HG03064 (cell line): ENCODE results near the gene SPATA2L.
A peak's percentile ranks its signal among the peaks of the same experiment; 100 is the strongest.

ENCODE experiments used
- ATAC-seq: cut with Tn5 transposase; IDR thresholded peaks from one replicate; pipeline ENCODE4 v1.9.1; 2021; ENCODE audit warnings: low read depth; ENCODE audit not compliant: unreplicated experiment

SPATA2L gene

DNA sequence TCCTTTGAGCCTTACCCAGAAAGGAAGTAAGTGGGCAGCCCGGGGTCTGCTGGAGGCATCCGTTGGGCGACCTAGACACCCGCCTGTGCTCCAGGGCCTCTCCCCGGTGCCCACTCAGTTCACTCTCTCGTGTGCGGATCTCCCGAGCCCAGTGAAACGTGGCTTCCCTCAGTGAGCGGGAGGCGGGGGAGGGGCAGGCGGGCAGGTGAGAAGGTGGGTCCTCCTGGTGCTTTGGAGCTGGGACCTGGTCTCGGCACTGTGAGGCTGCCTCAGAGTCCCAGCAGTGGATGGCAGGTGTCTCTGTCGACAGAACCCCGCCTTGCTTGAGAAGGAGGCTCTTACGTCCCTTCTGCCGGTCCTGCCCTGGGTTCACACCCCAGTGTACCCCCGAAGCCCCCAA, 27.8 kb upstream of the SPATA2L start:
- ATAC-seq: no peak

DNA sequence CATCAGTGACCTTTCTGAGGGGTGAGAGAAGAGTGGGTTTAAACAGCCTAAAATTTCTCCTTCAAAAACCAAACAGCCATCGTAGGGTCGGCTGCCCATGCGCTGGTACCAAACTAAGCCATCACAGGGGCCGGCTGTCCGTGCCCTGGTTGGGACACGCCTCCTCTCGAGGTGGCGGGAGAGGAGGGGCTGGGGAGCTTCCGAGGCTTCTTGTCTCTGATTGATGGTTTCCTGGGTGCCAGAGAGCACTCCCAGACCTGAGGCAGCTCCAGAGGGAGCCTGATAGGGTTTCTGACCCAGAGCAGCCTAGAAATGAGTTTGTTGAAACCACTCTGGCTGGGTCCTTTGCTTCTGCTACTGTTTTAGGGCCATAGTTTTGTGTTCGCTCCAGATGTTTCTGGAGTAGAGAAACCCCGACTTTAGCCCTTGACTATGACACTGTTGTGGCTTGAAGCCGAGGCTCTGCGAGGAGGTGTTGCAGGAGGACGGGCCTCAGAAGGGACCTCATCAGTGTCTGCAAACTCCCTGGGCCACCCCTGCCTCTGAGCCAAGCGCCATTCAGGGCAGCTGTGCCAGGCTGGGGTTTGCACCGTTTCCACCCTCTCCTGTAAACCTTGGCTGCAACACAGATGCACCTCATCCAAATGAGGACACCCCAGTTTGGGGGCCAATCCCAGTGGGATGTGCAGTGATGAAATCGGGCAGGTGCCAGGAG, 26.1 kb upstream of the SPATA2L start:
- no peak for ATAC-seq

DNA sequence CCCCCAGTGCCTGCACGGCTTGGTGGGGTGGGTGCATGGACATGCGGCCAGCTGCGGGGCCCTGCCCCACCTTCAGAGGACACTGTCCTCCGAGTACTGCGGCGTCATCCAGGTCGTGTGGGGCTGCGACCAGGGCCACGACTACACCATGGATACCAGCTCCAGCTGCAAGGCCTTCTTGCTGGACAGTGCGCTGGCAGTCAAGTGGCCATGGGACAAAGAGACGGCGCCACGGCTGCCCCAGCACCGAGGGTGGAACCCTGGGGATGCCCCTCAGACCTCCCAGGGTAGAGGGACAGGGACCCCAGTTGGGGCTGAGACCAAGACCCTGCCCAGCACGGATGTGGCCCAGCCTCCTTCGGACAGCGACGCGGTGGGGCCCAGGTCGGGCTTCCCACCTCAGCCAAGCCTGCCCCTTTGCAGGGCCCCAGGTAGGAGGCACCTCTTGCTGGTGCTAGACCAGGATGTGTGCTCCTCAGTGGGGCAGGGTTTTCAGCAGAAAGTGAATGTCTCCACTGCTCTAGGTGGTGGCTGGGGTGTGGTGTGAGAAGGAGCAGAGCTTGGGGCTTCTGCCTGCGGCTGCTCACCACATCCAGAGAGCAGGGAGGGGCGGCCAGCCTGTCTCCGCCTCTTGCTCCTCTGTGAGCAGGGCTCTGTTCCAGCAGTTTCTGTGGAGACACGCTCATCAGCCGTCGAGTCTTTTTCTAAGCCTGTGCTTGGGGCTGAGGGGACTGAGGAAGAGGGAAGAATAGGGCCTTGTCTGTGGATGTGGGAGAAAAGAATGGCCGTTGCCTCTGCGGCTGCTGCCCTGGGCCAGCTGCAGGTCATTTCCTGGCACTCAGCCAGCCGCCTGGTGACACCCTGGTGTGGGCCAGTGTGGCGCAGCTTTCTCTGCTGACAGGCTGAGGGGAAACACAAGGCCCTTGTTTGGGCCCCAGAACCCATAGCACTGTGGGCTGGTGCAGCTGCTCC, 22.1 kb upstream of the SPATA2L start:
- no peak for ATAC-seq

DNA sequence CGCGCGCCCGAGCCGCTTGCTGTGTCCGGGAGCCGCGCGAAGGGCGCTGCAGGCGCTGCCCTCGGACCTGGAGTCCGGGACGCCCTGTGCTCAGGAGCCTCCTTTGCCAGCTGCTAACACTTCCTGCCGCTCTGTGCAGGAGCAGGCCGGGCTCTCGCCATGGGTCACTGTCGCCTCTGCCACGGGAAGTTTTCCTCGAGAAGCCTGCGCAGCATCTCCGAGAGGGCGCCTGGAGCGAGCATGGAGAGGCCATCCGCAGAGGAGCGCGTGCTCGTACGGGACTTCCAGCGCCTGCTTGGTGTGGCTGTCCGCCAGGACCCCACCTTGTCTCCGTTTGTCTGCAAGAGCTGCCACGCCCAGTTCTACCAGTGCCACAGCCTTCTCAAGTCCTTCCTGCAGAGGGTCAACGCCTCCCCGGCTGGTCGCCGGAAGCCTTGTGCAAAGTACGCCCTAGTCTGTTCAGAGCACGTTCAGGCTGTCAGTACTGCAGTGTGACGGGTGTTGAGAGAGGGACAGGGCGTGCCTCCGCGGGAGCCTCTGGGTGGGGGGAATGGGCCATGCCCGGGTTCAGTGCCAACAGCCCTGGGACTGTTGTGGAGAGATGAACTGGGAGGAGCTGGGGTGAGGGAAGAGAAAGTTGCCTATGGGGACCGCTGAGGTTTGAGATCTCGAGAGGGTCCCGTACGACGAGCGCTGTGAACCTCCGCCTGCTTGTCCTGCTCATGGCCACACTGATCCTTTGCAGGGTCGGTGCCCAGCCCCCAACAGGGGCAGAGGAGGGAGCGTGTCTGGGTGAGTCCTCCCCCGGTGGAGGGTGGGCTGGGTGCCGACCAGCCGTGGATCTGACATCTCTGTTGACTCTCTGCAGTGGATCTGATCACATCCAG, 21.1 kb upstream of the SPATA2L start:
- ATAC-seq: peak; percentile 9

DNA sequence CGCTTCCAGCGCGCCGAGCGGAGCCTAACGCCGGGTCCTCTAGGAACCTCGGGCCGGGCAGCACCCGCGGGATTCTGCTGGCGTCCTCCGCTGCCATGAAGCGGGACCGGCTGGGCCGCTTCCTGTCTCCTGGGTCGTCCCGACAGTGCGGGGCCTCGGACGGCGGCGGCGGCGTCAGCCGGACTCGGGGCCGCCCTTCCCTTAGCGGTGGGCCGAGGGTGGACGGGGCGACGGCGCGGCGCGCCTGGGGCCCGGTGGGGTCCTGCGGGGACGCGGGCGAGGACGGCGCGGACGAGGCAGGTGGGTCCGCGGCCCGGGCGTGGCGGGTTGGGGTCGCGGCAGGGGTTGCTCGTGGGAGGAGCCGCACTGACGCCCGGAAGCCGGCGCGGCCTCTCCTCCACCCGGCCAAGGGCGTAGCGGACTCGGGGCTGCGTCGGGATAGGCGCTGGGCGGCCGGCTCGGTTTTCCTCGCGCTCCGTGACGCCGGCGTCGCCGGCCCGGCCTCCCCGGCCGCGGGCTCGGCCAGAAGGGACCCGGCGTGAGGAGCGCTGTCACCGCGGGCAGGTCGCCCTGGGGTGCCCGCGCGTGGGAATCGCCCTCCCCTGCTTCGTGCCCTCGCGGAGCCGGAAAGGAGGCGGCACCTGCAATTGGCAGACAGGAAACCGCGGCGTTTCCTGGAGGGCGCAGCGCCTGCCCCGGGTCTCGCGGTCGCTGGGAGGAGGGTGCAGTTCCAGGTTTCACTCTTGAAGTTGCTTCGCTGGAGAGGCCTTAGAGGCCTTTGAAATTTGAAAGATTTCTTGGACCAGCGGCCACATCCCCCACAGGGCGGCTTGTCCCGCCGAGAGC, 20.3 kb upstream of the SPATA2L start:
- peak; percentile 22 for ATAC-seq

DNA sequence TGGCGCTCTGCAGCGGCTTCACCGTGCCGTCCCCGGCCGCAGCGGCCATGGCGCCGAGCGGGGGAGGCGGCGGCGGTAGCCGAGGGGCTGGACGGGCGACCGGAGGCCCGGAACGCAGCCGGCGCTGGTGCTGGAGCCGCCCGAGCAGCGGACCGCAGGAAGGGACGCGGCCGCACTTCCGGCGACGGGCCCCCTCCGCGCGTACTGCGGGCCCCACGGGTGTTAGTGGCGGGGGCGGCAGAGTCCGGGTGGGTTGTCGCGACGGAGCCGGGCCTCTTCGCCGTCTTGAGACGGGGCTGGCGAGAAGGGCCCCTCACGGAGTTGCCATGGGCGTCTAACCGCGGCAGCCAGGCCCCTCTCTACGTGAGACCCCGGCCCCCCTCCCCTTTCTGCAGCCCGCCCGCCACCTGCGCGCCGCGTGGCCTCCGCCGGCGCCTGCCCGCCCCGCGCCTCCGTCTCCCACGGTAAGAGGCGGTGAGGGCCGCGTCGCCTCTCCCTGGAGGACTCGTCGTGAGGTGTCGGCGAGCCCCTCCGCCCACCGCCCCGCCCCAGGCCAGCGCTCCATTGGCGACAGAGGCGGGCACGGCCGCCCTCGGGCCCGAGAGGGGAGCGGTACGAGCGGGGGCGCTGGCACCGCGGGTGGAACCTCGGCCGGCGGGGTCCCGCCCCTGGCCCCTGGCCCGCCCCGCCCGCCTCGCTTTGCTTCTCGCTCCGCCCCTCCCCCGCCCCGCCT, 19.5 kb upstream of the SPATA2L start, which contains the start of the genes VPS9D1 and ZNF276:
Gene VPS9D1, minus strand, starts transcription at position 86 of the 733 bp plus-strand sequence. Its CDS starts 37 bp downstream, at position 49.
Gene ZNF276, plus strand, starts transcription at position 725 of the 733 bp plus-strand sequence. CDS start 104 bp downstream, outside the sequence.
- ATAC-seq: peak; percentile 48

DNA sequence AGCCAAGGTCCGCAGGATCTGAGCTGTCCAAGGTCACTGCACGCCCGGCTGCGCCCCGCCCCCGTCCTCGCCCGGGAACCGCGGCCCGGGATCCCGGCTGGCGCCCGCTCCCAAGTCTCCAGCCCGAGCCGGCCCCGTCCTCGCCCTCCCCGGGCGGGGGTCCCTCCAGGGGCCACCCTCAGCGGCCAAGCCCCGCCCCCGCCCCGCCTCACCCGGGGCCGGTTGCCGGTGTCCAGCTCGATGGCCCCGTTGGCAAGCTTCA, 19.0 kb upstream of the SPATA2L start:
- ATAC-seq: peak; percentile 21

DNA sequence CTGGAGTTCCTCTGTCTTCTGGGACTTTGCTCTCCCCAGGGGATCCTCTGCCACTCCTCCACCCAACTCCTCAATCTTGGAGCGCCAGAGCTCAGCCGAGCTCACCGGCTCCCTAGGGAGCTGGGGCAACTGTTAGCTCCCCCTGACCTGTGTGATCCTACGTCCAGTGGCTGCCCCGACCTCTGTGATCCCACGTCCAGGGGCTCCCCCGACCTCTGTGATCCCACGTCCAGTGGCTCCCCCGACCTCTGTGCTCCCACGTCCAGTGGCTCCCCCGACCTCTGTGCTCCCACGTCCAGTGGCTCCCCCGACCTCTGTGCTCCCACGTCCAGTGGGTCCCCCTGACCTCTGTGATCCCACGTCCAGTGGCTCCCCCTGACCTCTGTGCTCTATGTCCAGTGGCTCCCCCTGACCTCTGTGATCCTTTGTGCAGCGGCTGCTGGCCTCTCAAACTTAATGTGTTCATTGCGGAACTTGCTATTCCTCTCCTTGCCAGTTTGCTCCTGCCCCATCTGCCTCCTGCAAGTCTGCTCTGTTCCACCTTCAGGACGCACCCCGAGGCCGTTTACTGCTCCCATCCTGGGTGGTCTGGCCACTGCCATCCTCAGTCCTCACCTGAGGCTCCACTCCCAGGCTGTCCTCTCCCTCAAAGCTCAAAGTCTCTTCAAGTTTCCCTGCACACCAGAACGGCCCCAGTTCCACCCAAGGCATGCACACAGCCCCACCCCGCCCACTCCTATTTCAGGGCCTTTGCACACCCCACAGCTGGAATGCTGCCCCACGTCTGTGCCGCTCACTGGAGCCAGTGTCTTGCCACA, 16.4 kb upstream of the SPATA2L start:
- no peak for ATAC-seq

DNA sequence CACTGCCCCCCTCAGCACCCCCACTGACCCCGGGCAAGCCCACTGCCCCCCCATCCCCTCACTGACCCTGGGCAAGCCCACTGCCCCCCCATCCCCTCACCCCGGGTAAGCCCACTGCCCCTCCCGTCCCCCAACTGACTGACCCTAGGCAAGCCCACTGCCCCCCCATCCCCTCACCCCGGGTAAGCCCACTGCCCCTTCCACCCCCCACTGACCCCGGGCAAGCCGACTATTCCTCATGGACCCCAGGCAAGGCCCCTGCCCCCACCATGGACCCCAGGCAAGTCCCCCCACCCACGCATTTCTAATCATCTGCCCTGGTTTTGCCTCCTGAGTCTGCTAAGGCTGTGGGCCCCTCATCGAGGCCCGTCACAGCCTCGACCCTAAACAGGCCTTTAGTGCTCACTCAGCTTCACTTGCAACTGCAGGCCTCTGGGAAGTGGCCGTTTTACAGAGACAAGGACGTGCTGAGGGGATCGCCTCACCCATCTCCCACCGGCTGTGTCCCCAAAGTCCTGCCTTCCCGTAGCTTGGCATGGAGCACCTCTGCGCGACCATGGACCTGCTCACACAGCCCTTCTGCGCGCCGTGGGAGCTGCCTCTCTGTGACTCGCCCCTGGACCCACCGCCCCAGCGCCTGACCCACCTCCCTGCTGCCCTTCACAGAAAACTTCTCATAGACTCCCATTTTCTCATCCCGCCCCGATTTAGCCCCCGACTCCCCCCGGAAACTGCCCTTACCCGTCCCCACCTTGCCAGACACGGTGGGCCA, 15.6 kb upstream of the SPATA2L start:
- no peak for ATAC-seq

DNA sequence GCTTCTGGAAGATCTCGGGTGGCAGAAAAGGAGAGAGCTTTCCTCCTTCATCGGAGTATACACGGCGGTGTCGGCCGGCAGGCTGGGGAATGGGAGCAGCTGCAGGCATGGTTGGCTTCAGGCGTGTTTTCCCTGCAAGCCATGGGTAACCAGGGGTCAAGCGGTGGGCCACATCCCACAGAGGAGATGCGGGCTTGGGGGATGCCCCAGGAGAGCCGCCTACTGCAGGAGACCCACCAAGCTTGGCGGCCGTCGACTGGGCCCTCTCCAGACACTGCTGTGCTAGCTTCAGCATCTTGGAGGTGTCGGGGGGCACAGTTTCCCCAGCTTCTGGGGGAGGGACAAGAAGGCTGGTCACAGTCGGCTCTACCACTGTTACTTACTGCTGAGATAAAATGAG, 15.0 kb upstream of the SPATA2L start:
- ATAC-seq: no peak

DNA sequence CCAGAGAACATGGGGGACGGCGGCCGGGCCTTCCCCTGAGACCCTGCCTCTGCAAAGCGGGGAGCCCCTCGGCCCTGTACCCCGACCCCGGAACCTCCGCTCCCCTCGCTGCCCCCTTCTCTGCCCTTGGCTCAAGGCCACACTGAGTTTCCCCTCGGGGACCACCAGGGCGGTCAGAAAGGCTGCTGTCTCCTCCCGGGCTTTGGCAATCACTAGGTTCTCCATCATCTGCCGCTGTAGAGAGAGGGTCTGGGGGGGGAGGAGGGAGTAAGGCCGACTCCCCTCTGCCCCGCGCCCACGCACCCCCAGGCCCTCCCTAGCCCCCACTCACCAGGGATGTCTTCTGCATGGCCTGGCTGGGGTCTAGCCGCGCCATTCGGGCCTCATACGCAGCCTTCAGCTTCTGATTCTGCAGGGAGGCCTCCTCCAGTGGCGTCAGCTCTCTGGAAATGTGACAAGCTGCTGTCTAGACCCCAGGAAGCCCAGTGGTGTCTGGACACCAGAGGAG, 10.8 kb upstream of the SPATA2L start:
- no peak for ATAC-seq

DNA sequence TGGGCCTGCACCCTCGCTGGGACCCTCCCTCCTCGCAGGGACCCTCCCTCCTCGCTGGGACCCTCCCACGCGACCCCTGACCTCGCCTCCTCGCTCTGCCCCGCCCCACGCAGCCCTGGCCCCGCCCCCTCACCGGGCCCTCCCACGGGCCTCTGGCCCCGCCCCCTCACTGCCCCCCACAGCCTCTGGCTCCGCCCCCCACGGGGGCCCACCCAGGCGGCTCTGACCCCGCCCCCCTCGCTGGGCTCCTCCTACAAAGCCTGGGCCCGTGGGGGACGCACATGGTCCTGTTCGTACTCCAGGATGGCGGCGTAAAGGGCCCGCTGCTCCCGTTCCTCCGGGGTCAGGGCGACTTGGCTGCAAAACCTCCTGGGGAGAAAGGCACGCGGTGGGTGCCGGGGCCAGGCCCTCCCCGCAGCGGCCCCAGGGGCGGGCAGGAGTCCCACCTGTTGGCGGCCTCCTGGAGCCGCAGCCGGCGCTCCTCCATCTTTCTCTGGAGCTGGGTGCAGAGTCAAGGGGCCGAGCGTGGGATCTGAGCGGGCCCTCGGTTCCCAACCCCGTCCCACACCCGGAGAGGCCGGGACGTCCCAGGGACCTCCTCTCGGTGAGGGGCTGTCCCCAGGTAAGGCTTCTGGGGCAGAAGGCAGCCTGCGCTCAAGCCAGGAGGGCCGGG, 10.2 kb upstream of the SPATA2L start:
- no peak for ATAC-seq

DNA sequence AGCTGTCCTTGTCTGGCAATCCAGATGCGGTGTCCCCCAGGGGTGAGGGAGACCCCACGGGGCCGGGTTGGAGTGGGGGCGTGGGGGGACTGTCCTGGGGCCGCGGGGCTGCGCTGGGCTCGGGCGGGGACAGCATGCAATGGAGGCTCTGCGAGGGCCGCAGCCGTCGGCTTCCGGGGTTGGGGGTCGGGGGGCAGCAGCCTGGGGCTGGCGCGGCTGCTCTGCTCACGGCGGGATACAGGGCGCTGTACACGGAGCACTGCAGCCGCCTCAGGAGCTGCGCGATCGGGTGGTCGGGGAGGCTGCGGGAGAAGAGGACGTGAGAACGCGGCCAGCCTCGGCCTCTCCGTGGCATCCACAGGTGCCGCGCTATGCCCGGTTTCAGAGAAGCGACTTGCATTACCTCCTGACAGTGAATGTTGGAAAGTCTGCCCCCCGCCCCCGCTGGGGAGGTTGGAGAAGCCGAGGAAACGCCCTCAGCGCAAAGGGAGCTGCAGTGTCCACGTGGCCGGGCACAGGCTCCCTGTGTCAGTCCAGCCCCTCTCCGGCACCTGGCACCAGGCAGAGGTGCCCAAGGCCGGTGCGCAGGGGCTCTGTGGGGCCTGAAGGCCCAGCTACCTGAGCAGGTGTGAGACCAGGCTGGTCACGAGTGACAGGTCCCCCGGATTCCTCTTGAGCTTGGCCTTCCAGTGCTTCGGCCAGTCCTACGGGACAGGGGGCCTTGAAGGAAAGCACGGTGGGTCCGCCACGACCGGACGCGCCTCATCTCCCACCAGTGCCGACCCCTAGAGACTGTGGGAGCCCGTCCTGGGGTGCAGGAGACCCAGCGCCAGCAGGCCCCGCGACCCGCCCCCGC, 9.4 kb upstream of the SPATA2L start:
- no peak for ATAC-seq

DNA sequence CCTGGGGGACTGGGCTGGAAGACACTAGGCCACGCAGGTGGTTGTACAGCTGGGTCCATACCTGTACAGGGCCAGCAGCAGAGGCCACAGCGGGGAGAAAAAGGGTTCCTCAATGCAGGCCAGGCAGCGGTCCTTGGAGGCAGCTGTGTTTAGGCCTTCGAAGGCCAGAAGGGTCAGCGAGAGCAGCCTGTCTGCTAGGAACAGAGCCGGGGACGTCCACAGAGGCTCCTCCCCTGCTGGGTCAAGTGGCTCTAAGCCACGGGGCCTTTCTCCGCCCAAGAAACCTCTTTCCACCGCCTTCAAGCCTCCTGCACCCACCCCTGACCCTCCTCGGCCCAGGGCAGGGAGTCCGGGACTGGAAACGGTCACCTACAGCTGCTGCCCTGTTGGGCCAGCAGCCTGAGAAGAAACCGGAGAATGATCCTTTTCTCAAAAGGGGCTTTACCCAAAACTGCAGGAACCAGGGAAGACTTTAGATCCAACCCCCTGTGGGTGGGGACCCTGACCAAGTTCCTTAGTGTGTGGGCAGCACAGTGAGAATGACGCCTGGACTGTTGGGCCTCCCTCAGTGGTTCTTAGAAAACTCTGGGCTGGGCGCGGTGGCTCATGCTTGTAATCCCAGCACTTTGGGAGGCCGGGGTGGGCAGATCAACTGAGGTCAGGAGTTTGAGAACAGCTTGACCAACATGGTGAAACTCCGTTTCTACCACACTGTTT, 8.4 kb upstream of the SPATA2L start:
- no peak for ATAC-seq

DNA sequence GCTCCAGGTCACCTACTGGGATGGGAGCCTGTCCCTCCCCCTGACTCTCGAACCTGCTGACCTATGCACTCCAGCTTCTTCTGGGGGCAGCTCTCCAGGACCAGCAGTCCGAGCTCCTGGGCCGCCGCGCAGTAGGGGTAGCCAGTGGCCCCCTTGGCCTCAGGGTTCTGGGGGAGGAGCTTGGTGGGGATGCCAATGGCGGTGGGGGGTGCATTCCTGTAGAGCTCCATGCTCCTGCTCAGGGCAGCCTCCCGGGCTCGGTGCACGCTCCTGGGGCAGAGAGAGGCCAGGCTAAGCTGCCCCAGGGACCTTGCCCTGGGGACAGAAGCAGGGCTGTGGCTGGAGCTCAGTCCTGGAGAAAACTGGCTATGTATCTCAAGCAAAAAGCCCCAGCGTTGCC, 7.7 kb upstream of the SPATA2L start:
- ATAC-seq: no peak
